ENCODE data around the gene PTPN22.

DNA sequence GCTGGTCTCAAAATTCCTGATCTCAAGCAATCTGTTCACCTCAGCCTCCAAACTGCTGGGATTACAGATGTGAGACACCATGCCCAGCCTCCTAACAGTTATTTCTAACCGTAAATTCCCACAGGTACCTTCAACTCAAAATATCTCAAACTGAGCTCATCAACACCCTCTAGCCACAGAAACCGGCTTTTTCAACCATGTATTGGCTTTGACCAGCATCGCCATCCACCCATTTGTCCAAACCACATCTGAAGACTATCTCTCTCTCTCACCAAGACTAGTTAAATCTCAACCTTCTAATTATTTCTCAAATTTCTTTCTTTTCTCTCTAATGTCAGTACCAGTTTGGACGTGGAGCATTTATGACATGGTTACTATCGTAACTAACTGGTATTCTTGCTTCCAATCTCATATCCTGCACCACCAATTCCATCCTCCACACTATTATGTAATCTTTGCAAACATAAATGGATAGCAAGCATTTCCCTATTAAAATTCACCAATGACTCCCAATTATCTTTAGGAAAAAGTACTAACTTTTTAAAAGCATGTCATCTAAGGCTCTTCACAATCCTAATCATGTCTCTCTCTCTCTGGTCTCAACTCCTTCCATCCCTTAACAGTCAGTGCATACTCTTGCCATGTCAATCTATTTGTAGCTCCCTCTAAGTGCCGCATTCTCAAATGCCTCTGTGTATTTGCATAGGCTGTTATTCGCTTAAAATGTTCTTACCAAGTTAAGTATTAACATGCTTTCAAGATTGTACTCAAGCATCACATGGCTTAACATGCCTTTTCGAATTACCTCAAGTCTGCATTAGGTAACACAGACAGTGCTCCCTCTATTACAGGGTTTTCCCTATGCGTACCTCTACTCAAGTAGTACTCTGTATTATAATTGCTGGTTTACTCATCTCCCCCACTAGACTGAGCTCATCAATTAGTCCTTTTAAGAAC is 77.4 kb downstream of the PTPN22 start:
- TF ChIP-seq, protein P1, sequence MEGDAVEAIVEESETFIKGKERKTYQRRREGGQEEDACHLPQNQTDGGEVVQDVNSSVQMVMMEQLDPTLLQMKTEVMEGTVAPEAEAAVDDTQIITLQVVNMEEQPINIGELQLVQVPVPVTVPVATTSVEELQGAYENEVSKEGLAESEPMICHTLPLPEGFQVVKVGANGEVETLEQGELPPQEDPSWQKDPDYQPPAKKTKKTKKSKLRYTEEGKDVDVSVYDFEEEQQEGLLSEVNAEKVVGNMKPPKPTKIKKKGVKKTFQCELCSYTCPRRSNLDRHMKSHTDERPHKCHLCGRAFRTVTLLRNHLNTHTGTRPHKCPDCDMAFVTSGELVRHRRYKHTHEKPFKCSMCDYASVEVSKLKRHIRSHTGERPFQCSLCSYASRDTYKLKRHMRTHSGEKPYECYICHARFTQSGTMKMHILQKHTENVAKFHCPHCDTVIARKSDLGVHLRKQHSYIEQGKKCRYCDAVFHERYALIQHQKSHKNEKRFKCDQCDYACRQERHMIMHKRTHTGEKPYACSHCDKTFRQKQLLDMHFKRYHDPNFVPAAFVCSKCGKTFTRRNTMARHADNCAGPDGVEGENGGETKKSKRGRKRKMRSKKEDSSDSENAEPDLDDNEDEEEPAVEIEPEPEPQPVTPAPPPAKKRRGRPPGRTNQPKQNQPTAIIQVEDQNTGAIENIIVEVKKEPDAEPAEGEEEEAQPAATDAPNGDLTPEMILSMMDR (IDR thresholded peaks at IDR 0.05; ENCODE audit: low read depth, low read length): no peak
- no peak for TF ChIP-seq EZH2phosphoT487 (IDR thresholded peaks at IDR 0.05; ENCODE audit: low read depth)
